ENCODE data around the gene ENPEP.

DNA sequence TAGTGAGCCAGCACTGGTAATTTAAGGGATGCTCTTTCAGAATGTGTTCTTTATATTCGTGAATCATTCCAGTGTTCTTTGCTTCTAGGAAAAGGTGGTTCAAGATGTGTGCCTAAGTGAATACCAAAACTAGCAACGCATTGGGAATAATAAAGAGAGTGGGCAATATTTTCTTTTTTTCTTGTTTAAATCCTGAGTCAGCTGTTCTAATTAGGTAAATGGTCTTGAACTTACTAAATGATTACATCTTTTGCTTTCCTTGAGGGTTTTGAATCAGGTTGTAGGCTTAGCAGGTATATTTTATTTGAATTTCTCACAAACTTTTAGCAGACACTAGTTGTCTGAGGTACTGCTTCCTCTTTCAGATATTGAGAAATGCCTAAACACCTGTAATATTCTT, 29.5 kb downstream of the ENPEP start:
- TF ChIP-seq, protein P1, sequence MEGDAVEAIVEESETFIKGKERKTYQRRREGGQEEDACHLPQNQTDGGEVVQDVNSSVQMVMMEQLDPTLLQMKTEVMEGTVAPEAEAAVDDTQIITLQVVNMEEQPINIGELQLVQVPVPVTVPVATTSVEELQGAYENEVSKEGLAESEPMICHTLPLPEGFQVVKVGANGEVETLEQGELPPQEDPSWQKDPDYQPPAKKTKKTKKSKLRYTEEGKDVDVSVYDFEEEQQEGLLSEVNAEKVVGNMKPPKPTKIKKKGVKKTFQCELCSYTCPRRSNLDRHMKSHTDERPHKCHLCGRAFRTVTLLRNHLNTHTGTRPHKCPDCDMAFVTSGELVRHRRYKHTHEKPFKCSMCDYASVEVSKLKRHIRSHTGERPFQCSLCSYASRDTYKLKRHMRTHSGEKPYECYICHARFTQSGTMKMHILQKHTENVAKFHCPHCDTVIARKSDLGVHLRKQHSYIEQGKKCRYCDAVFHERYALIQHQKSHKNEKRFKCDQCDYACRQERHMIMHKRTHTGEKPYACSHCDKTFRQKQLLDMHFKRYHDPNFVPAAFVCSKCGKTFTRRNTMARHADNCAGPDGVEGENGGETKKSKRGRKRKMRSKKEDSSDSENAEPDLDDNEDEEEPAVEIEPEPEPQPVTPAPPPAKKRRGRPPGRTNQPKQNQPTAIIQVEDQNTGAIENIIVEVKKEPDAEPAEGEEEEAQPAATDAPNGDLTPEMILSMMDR (IDR thresholded peaks at IDR 0.05), result no peak
- TF ChIP-seq POLR2A (IDR thresholded peaks at IDR 0.05), result no peak

Data from adrenal gland (tissue), 5 donors.